Germinal center (tissue), 1 donor: ENCODE data around the gene ZNF350.
"Not testable (repeated sequence)": the region's sequence is repeated elsewhere in the genome, so short reads cannot be mapped to it uniquely, and the experiment has no call there.

Experiments used
- DNase-seq: peaks from one replicate; pipeline ENCODE4 v3.0.0; 2012; ENCODE audit warnings: mixed read lengths, low spot score

Gene ZNF350

GRCh38 chr19:51986309-51987291 lies at the start of gene ZNF350:
ZNF350 (minus strand) TSS chr19:51986840; CDS start chr19:51974360, 12,480 bp downstream.
- peak; percentile 82 for DNase-seq

- DNase-seq, result no peak
These were observed 47.5 kb upstream of the ZNF350 start for GRCh38 chr19:52034051-52034728.

- no peak for DNase-seq
These were observed 42.1 kb upstream of the ZNF350 start for GRCh38 chr19:52028780-52029123.

- peak; percentile 84 for DNase-seq
These were observed 41.6 kb upstream of the ZNF350 start, which contains the start of gene ZNF614 for GRCh38 chr19:52028027-52028779. ZNF614 (minus strand) TSS chr19:52028379; CDS start chr19:52025745, 2,634 bp downstream.

- not testable (repeated sequence) for DNase-seq
These were observed 39.8 kb upstream of the ZNF350 start for GRCh38 chr19:52026255-52026990.

GRCh38 chr19:52024478-52024877 lies 37.8 kb upstream of the ZNF350 start:
- not testable (repeated sequence) for DNase-seq

- no peak for DNase-seq
These were observed 35.6 kb upstream of the ZNF350 start for GRCh38 chr19:52022193-52022592.

- no peak for DNase-seq
These were observed 33.9 kb upstream of the ZNF350 start for GRCh38 chr19:52020506-52020905.

GRCh38 chr19:52010674-52011073 lies 24.0 kb upstream of the ZNF350 start:
- DNase-seq, result no peak

GRCh38 chr19:52007806-52008557 lies 21.3 kb upstream of the ZNF350 start, which contains the start of gene ZNF615:
ZNF615 (minus strand) TSS chr19:52008211; CDS start chr19:52003711, 4,500 bp downstream.
- peak; percentile 82 for DNase-seq

- DNase-seq, result no peak
These were observed 20.8 kb upstream of the ZNF350 start for GRCh38 chr19:52007451-52007805.

- DNase-seq, result no peak
These were observed 7.5 kb upstream of the ZNF350 start for GRCh38 chr19:51994048-51994644.

GRCh38 chr19:51993422-51993821 lies 6.8 kb upstream of the ZNF350 start:
- DNase-seq, result no peak

- no peak for DNase-seq
These were observed 3.3 kb downstream of the ZNF350 start for GRCh38 chr19:51983361-51983760.

GRCh38 chr19:51980926-51981325 lies 5.7 kb downstream of the ZNF350 start:
- DNase-seq, result not testable (repeated sequence)

- DNase-seq, result no peak
These were observed 6.4 kb downstream of the ZNF350 start for GRCh38 chr19:51980116-51980736.

- no peak for DNase-seq
These were observed 7.8 kb downstream of the ZNF350 start for GRCh38 chr19:51978882-51979281.

GRCh38 chr19:51977346-51977745 lies 9.3 kb downstream of the ZNF350 start:
- no peak for DNase-seq

- DNase-seq, result no peak
These were observed 9.8 kb downstream of the ZNF350 start for GRCh38 chr19:51976852-51977251.

GRCh38 chr19:51975787-51976186 lies 10.9 kb downstream of the ZNF350 start:
- not testable (repeated sequence) for DNase-seq
